Activated CD4-positive, alpha-beta T cell treated with anti-CD3 and anti-CD28 coated beads, Interleukin-2, amount 50 U/mL, for 1 hour (primary cell): ENCODE data around the gene ZNF804A.

ENCODE experiments used
- DNase-seq: peaks from one replicate; pipeline ENCODE4 v3.0.0-alpha.2; 2020

ZNF804A gene

GRCh38 chr2:184971546-184972068 lies 373.3 kb downstream of the ZNF804A start:
- DNase-seq, result no peak
